ENCODE results near the gene ANKRD55.
"Not testable (repeated sequence)": the region's sequence is repeated elsewhere in the genome, so short reads cannot be mapped to it uniquely, and the experiment has no call there.

The ANKRD55 gene

DNA sequence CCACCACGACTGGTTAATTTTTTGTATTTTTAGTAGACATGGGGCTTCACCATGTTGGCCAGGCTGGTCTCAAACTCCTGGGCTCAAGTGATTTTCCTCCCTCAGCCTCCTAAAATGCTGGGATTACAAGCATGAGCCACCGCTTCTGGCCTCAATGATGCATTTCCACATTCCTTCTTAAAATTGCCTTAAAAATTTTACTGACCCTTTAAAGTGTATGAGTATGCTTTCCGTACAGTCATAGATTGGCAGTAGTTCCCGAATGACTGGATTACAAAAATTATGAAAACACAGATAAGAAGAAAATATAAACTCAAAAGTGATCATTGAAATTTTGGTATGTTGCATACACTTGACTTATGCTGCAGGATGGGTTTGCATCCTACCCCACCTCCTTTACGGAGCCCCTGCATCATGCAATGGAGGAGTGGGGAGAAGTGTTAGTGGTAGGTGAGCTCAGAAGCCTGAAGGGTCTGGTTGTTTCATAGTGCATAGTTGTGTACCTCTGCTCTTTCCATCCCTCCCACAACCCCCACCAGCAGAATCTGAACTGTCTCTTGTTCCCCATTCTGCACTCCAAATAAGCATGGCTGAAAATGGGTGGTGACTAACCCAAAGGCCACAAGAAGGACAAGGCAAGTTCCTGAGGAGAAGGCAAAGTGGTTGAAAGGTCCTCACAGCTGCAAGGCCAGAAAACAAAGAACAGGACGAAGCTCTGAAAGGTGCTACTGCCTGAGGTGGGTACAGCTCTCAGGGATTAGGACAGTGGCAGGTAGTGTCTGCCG, 26.8 kb downstream of the ANKRD55 start:
- no peak for DNase-seq

DNA sequence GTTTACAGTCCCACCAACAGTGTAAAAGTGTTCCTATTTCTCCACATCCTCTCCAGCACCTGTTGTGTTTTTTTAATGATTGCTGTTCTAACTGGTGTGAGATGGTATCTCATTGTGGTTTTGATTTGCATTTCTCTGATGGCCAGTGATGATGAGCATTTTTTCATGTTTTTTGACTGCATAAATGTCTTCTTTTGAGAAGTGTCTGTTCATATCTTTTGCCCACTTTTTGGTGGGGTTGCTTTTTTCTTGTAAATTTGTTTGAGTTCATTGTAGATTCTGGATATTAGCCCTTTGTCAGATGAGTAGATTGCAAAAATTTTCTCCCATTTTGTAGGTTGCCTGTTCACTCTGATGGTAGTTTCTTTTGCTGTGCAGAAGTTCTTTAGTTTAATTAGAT, 29.2 kb downstream of the ANKRD55 start:
- DNase-seq = not testable (repeated sequence)

DNA sequence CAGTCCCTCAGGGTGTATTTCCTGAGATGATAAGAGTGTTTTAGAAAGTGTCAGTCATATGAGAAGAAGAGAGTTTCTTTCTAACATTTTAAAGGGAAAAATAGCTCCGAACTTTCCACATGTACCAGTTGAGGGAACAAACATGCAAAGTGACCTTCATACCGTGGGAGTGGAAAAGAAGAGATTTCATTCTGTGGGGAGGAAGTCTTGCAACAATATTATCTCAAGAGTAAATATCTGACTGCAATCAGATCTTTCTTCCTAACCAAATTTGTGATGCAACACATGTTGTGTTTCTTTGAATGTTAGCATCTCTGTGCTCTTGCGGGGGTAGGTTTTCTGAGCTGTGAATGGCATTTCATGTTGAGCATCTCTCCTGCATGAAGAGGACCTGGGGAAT, 30.6 kb downstream of the ANKRD55 start:
- no peak for DNase-seq

DNA sequence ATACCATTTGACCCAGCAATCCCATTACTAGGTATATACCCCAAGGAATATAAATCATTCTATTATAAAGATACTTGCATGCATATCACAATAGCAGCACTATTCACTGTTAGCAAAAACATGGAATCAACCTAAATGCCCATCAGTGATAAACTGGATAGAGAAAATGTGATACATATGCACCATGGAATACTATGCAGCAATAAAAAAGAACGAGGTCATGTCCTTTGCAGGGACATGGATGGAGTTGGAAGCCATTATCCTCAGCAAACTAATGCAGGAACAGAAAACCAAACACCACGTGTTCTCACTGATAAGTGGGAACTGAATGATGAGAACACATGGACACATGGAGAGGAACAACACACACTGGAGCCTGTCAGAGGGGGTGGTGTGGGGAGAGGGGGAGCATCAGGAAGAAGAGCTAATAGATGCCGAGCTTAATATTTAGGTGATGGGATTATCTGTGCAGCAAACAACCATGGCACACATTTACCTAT, 31.3 kb downstream of the ANKRD55 start:
- DNase-seq = not testable (repeated sequence)

DNA sequence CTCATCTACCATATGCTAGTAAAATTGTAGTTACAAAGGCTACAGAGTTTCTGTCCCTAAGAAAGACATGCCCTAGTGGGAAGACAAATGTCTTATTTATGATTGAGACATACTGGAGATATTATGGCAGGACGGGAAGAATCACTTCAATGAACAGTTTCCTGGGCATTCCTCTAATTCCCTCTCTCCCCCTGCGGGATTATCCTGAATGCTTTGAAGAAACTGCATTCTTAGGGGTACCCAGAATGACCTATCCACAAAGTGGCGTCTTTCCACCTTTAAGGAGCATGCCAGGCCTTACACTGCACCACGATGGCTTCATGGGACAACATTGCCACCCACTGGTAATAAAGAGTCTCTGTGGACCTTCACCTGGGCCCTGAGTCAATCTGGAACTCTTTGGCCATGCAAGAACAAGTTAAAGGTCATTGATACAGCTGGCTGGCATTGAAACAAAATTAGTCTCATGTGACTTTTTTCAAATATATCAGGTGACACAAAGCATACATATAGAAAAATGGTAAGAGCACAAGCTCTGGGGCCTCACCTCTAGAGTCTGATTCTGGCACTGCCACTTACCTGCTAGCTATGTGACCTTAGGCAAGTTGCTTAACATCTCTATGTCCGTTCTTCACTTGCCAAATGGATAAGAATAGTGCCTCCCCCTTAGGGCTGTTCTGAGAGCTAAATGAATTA, 32.0 kb downstream of the ANKRD55 start:
- DNase-seq = peak; percentile 74

DNA sequence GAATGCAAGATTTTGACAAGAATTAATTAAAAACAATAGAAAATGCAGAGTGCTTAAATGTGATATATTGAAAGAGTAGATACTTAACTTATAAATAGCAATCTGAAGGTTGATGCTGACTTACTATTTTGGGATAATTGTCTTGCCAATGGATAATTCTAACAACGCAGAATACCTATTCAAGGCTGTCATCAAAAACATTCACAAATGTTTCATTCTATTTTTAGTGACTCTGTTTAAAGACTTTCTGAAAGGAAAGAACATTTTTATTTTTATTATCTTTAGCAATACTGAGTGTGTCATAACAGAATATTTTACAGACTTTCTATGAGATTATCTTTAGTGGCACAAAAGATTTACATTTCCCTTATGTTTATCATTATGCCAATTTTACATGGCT, 38.1 kb downstream of the ANKRD55 start:
- DNase-seq = no peak

DNA sequence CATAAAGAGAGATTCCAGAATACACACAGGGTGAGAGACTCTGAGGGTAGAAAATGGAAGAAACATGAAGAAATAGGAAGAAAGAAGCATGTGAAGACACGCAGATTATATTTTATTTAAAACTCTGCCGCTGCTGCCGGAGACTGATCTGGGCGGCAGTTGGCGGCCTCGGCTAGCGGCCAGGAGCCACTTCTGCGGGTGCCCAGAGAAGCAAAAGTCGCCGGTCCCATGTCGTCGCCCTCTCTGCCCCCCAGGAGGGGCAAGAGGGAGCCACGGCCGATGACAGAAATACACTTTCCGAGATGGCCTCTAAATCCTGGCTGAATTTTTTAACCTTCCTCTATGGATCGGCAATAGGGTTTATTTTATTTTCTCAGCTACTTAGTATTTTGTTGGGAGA, 40.9 kb downstream of the ANKRD55 start:
- no peak for DNase-seq

DNA sequence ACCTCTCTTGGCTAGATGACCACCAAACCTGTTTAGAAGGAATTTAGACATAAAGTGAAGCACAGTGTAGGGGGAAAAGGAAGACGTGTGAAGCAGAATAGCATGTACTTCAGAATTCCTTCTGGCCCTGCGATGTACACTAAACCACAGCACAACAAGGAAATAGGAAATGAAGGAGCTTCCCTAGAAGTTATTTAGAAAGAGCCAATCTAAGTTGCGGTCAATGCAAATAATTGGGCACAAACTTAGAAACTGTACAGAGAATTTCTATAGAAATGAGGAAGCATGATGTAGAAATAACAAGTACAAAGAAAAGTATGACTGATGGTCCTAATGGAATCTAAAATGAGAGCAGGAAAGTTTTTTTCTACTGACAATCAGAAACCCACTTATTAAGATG, 41.5 kb downstream of the ANKRD55 start:
- DNase-seq = no peak

DNA sequence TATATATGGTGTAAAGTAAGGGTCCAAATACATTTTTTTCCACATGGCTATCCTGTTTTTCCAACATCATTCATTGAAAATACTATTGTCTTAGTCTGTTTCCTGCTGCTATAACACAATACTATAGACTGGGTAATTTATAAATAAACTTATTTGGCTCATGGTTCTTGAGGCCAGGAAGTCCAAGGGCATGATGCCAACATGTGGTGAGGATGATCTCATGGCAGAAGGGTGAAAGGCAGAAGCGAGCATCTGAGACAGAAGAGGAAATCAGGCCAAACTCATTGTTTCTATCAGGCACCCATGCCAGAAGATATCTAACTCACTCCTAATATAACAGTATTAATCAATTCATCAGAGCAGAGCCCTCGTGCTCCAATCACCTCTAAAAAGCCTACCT, 42.6 kb downstream of the ANKRD55 start:
- peak; percentile 57 for DNase-seq

DNA sequence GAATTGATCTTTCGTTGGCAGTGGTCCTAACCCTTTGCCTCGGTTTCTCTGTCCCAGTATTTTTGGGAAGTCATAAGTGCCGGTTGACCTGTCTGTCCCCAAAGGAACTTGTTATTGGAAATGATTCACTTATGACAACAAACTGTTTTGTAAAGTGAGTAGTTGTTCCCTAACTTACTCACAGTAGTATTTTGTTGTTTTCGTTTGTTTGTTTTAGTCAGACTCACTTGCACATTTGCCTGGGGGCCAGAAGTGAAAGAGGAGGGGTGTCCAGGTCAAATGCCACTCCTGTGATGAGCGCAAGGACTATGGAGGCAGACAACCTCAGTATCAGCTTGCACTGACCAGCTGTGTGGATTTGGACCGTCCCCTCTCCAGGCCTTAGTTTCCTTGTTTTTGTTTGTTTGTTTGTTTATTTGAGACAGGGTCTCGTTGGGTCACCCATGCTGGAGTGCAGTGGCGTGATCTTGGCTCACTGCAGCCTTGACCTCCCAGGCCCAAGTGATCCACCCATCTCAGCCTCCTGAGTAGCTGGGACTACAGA, 47.3 kb downstream of the ANKRD55 start:
- DNase-seq = no peak

DNA sequence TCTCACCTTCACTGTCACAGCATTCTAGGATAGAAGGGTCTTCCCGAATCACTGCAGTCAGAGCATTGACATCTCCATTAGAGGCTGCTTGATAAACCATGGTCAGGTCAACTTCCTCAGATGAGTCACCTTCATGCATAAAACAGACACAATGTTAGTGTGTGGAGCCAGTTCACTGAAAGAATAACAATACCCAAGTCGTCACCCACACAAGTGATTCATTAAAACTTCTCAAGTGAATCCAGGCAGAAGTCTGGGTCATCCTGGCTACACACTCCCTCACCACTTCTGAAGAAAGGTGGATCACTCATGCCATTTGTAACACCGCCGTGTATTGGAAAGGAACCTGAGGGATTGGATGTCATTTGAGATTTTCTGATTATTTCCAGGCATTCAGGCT, 49.6 kb downstream of the ANKRD55 start:
- no peak for DNase-seq

DNA sequence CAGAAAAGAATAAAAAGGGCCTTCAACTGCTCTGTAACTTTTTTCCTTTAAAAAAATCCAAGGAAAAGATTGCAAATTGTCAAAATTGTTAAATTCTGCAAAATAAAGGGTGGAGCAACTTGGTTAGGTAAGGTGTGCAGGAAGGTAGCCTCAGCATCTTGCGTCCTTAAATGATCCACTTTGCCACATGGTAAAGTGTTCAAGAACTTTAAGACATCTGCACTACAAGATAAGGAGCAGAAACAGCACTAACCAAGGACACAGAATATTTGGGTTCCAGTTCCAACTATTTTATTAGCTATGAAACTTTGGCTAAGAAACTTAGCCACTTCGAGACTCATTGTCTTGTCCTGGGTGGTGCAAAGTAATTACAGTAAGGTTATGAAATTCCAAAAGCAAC, 53.7 kb downstream of the ANKRD55 start:
- DNase-seq = no peak

DNA sequence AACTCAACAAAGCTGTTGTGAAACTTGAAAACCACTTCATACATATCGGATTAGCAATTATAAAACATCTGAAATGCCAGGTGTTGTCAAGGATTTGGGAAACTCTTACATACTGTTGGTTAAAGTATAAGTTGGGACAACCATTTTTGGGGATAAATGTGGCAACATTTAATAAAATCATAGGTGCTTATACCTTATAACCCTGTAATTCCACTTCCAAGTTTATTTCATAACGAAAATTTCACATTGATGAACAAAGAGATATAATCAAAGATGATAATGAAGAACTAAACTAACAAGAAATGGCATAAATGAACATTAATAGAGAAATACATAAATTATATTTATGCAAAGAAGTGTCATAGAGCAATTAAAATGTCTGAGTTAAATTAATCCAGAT, 54.3 kb downstream of the ANKRD55 start:
- DNase-seq = no peak

DNA sequence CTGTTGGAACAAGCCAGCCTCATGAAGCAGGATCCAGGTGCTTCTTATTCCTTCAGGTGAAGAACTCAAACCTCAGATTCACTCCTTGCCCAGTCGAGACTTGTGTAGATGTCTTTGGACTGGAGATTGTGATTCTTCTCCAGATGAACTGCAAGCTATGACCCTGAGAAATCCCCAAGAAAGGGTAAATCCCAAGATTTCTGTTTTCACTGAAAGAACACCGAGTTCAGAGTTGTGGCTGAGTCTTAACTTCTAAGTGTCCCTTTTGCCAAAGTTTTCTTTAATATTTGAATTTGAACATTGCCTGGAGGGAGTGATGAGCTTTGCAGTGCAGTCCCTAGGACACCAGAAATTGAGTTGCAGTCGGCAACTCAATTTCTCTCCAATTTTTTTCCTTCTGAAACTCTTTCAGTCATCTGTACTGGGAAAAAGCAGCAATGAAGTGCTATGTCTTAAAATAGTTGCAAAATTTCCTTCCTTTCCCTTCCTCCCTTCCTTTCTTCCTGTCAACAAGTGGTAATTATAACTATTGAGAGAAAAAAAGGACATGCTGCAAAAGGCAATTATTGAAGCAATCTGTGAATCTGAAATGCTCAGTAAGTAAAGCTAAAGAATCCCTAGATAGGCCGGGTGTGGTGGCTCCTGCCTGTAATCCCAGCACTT, 56.1 kb downstream of the ANKRD55 start:
- no peak for DNase-seq

DNA sequence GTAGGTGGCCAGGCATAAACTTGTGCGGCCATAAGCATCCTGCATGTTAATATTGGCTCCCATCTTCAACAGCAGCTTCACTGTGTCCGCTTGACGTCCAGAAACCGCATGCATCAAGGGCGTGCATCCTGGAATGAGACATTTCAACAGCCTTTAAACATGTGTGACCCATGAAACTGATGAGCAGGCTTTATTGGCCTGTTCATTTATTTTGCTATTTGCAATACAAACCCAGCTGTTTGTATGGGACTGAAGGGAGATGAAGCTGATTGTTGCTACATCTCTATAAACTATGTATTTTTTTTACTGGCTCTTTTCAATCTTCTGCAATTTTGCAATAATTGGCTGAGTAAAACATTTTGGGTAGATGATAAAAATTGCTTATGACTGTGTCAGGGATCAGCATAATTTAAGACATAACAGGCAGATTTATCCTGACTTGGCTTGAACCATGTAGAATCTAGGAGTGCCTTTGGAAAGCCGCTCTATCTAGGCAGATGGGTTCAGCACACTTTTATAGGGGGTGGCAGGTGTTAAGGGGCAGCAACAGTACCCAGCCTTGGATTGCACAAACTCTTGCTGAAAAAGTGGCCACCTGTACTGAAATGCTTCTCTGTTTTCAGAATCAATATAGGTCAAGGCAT, 56.9 kb downstream of the ANKRD55 start:
- no peak for DNase-seq

DNA sequence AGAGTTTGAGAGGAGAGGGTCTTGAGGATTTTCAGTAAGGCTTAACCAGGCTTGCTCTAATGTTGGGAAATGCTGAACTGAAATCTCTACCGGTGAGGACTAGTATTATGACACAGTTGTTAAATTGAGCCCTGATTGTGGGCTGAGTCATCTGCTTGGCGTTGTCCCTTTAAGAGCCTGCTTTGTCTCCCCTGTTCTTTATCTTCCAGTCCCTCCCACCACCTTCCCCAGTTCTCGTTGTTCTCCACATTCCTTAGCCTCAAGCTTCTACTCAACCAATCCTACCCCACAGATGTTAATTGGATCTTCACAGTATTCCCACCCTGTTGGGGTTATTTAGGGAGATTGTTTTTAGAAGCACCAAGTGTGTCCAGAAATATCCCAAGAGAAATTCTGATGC, 57.6 kb downstream of the ANKRD55 start:
- no peak for DNase-seq

DNA sequence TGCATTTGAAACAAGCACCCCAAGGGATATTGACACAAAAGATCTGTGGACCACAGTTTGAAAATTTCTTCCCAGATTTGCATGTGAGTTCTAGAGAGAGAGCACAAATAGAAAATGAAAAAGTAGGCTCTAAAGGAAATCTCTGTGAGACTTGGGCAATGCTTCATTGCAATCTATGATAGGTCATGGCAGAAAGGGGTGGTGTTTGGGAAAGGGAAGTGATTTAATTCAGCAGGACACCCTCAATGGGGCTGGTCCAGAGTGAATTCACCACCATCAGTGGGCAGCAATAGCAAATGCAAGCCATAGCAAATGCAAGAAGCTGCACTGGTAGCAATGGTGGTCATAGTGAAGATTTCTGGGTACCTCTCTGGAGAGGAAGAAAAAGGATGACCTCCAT, 58.1 kb downstream of the ANKRD55 start:
- DNase-seq = no peak

DNA sequence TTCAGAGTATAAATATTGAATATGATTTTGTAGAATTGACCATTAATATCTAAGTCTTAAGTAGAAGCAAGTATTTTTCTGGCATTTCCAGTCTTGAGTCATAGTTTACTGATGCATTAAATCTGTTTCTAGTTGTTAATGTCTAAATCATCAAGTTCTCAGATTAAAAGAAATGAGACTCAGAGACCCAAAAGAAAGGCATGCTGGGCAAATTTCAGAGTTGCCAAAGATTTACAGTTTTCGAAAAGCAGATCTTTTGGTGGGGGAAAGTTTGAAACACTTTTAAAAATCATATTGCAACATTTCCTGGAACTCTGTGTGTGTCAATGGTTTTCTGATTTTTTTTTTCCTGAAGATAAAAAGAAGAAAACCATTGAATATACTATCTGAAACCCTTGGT, 60.9 kb downstream of the ANKRD55 start:
- DNase-seq = no peak

DNA sequence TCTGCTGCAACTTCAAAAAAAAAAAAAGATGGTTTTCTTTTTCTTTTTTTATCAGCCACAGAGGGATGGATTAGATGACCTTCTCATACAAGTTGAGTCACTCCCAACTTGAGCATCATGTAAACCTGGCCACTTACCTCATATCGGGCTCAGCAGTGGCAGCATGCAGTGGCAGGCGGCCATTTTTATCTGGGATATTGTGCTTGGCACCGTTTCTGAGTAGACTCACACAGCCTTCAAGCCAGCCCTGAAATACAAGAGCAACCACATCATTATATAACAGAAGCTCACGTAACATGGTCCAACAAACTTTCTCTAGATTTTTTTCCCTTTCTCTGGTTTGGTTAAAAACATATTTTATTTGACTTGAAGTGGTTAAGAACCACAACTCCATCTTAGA, 62.6 kb downstream of the ANKRD55 start:
- DNase-seq = no peak

DNA sequence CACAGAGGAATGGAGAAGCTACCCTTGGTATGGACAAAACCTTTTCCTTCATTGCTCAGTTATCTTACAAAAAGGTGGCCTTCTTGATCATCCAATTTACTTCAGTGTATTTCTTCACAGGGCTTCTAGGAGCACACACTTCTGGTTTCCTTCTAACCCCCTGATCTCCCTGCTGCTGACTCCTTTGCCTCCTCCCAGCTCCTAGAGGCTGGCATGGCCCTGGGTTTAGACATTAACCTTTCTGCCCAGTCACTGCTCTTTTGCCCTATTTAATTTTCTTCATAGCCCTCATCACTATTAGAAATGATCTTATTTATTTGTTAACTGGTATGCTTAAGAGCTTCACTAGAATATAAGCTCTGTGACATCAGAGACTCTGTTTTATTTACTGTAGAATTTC, 63.2 kb downstream of the ANKRD55 start:
- DNase-seq = no peak

DNA sequence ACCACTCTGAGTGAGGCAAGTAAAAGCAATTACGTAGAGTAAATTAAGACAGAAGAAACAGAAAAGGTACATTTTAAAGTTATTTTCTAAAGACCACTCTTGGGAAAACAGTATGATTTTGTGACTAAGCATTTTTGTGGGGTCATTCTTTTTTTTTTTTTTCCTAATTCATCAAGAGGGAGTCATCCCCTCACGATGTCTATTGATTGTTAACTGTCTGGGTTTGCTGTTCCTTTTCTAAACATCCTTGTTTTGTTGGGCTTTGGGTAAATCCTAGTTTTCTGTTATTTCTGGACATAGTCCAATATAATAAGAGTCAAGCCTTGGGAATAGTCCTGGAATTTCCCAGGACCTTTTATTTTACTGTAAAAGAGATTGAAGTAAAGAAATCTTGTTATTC, 63.8 kb downstream of the ANKRD55 start:
- no peak for DNase-seq

DNA sequence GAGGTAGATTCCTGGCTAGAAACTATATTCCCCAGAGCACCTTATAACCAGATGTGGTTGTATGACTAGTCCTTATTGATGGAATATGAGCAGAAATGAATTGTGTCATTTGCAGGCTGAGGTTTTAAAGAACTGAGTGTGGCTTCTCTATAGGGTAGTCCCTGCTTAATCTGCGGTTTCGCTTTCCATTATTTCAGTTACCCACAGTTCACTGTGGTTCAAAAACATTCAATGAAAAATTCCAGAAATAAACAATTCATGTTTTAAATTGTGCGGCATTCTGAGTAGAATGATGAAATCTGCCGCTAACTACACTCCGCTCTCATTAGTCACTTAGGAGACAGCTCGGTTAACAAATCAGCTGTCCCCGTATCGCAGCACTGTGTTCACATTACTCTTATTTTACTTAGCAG, 65.1 kb downstream of the ANKRD55 start:
- no peak for DNase-seq

DNA sequence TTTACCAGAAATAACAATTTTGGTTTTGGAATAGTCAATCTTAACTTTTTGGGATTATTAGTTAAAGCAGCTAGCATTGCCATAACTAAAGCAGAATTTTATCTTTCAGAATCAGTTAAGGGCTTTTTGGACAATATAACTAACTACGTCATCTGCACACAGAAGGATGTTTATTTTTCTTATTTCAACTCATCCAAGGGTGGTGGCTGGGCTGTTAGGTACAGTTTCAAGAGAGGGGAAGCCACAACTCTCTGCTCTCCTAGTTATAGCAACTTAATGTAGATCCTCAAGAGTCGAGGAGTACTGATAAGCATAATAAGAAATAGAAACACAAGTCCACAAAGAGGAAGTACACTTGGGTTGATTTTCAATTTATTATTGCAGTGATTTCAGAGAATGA, 65.6 kb downstream of the ANKRD55 start:
- DNase-seq = no peak

Measured in NCI-H2029 (cell line).